ENCODE measurements around the gene TBCD.

TBCD gene

DNA sequence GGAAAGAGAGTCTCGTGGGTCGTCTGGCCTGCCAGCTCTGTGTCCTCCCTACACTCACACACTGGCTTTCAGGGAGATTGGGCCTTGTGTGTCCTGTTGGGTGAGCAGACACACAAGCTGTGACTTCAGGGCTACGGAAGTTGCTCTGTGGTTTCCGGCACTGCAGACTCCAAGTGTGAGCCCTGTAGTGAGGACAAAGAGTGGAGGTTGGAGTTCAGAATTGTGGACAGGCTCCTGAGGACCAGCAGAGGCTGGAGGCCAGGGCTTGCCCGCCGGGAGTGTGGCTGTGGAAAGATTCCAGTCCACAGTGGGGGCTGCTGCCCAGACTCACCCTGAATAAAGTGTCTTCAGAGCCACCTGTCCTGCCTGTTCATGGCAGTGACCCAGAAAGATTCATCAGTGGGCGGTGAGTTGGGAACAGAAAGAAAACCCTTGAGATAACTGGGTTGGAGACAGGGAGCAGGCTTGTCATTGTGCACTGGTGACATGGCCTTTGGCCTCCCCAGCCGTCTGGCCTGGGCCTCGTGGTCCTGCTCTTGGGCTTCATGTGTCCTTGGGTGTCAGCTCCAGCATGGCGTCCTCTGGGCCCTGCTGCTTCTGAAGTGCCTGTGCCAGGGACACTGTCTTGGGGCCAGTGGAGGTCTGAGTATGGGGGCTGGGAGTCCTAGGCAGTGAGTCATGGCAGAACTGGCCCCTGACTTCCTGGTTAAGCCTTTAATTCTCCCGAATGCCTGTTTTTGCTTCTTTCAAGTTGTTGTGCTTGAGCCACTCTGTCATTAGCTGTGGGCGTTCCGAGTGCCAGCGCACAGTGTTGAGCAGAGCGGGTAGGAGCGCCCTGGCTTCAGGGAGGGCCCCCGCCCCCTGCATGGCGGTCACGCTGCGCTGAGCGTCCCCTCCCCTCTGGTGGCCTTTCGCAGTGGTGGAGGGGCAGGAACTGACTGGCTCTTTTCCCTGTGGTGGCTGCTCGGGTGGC lies 107.9 kb downstream of the TBCD start:
- no peak for TF ChIP-seq CTCF (IDR thresholded peaks at IDR 0.05; ENCODE audit: low read depth, low read length, missing control alignments)
- DNase-seq (ENCODE audit: low read depth) = peak; percentile 22

GRCh38 chr17:82860606-82861392 lies 108.9 kb downstream of the TBCD start:
- in situ Hi-C loops (cut with HindIII; ENCODE audit: low sequenced_read_pairs) = no loop called here
- H3K4me3 ChIP-seq (ENCODE audit: low read depth, low read length) = no peak overlapping the region
- TF ChIP-seq CTCF (IDR thresholded peaks at IDR 0.05; ENCODE audit: low read depth, low read length, missing control alignments) = no peak
- no peak for DNase-seq (ENCODE audit: low read depth)

More for the DNA sequence above, 107.9 kb downstream of the TBCD start:
- no peak overlapping the region for H3K4me3 ChIP-seq (ENCODE audit: low read depth, low read length)
- in situ Hi-C loops (cut with HindIII; ENCODE audit: low sequenced_read_pairs) = no loop called here

DNA sequence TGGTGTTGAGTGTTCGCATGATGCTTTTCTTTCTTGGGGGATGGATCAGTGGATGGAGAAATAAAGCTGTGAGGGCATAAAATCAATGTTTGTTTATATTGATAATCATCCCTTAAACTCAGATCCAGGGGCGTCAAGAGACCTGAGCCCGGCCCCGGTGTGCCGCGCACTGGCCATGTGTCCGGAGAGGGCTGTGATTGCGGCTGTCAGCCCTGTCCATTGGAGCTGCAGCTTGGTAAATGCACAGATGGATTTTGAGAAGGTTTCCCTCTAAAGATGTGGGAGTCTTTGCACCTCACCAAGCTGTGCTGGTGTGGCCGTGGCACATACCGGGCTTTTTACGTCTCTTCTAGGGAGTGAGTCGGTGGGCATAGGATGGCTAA lies 109.5 kb downstream of the TBCD start:
- no peak overlapping the region for H3K4me3 ChIP-seq (ENCODE audit: low read depth, low read length)
- DNase-seq (ENCODE audit: low read depth) = no peak
- no peak for TF ChIP-seq CTCF (IDR thresholded peaks at IDR 0.05; ENCODE audit: low read depth, low read length, missing control alignments)
- in situ Hi-C loops (cut with HindIII; ENCODE audit: low sequenced_read_pairs) = no loop called here

DNA sequence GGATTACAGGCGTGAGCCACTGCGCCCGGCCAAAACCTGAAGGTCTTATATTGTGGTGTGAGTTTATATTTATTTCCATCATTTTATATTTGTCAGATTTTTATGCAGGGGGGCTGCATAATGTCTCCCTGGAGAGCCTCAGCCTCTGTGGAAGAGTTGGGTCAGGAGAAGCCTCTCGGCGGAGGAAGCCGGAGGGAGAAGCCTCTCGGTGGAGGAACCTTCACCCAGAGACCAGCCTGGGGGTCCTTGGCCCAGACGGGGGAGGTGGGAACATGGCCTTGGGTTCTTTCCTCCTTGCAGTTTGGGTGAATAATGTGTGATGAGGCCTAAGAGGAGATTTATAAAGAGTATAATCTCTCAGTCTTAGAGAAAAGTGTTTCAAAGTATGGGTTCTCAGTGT lies 110.3 kb downstream of the TBCD start:
- in situ Hi-C loops (cut with HindIII; ENCODE audit: low sequenced_read_pairs) = no loop called here
- H3K4me3 ChIP-seq (ENCODE audit: low read depth, low read length) = no peak overlapping the region
- DNase-seq (ENCODE audit: low read depth) = no peak
- no peak for TF ChIP-seq CTCF (IDR thresholded peaks at IDR 0.05; ENCODE audit: low read depth, low read length, missing control alignments)

DNA sequence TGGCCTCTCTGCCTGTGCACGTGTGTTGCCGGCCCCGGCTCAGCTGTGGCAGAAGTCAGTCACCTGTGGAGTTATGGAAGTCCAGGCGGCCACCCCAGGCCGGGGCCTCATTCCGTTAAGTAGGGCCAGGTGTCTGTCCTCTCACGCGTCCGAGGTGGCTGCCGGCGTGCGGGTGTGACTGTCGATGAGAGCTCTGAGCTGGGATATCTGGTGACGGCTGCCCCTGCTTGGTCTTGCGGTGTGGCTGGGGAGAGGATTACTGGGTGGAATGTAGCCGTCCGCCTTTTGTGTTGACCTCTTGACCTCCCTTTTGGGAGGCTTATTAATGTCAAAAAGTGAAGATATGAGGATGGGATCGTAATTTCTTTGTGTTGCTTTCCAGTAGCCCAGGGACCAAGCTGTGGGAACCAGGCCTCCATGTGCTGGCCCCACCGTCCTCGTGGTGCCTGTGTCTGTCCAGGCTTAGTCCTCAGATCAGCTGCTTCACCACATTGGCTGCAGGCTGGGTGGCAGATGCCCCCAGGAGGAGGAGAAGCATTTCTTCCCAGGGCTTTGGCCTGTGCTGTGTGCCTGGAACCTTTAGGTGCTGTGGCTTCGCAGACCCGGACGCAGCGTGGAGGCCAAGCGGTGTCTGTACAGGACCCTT lies 111.0 kb downstream of the TBCD start:
- TF ChIP-seq CTCF (IDR thresholded peaks at IDR 0.05; ENCODE audit: low read depth, low read length, missing control alignments) = no peak
- no peak overlapping the region for H3K4me3 ChIP-seq (ENCODE audit: low read depth, low read length)
- no peak for DNase-seq (ENCODE audit: low read depth)
- in situ Hi-C loops (cut with HindIII; ENCODE audit: low sequenced_read_pairs) = no loop called here

DNA sequence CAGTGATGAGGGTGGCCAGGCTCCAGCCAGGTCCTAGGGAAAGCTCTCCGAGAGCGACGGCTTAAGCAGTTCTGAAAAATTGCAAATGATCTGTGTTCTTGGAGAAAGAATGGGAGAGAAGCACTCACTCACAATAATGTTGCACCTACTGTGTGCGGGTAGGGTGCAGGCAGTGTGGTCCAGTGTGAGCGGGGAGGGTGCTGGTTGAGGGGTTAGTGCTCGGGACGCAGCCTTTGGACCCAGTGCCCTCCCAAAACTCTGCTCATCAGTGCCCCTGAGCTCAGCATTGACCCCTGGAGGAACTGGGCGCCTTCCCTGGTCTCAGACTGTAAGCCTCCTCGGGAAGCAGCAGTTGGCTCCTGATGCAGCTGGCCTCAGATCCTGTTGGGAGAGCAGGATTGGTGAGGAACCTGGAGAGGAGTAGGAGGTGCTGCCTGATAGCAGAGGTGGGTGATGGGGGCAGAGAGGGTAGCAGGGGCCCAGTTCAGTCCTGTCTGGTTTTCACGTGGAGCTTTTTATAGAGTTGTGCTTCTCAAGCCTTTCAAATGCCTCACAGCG lies 111.6 kb downstream of the TBCD start:
- no peak for DNase-seq (ENCODE audit: low read depth)
- in situ Hi-C loops (cut with HindIII; ENCODE audit: low sequenced_read_pairs) = no loop called here
- H3K4me3 ChIP-seq (ENCODE audit: low read depth, low read length) = no peak overlapping the region
- no peak for TF ChIP-seq CTCF (IDR thresholded peaks at IDR 0.05; ENCODE audit: low read depth, low read length, missing control alignments)

Measured in astrocyte of the cerebellum (primary cell).